ENCODE measurements around the gene PDE4B. TPM values are rescaled to one million over a fixed set of nuclear protein-coding genes. Genes with fewer than 3 reads are reported as not detected.

PDE4B gene
- total RNA-seq, 4 donors from 2014 or later, result 0.08 to 6.7 (median 3.4) TPM

DNA sequence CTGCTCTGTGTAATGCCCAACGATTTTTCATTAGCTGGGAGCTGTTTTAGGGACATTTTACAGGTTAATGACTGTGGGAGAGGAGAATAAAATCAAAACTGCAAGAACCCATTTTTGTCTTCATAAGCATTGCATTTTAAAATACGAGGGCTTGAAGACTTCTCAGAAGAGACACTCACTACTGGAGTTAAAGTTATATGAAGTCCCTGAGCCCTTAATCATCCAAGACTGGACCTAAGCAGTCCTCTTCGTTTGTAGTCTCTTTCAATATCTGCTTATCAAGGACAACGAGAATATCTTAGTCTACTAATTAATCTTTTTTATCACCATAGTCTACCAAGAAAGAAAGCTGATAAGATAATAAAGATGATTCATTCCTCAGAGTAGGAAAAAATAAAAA is 564.3 kb downstream of the PDE4B start:
- WGBS, 2 donors, result 68 to 78% methylated on average over 4 of the region's 4 CpGs
- DNase-seq, result no peak
- TF ChIP-seq POLR2A (IDR thresholded peaks at IDR 0.05), result no peak
- TF ChIP-seq, protein P1, sequence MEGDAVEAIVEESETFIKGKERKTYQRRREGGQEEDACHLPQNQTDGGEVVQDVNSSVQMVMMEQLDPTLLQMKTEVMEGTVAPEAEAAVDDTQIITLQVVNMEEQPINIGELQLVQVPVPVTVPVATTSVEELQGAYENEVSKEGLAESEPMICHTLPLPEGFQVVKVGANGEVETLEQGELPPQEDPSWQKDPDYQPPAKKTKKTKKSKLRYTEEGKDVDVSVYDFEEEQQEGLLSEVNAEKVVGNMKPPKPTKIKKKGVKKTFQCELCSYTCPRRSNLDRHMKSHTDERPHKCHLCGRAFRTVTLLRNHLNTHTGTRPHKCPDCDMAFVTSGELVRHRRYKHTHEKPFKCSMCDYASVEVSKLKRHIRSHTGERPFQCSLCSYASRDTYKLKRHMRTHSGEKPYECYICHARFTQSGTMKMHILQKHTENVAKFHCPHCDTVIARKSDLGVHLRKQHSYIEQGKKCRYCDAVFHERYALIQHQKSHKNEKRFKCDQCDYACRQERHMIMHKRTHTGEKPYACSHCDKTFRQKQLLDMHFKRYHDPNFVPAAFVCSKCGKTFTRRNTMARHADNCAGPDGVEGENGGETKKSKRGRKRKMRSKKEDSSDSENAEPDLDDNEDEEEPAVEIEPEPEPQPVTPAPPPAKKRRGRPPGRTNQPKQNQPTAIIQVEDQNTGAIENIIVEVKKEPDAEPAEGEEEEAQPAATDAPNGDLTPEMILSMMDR (IDR thresholded peaks at IDR 0.05), result no peak
- H3K4me3 ChIP-seq, result no peak overlapping the region
- H3K27me3 ChIP-seq, result no peaks in the 10 kb centered on the region
- no peaks in the 10 kb centered on the region for H3K9me3 ChIP-seq
- H3K36me3 ChIP-seq, result peaks cover 0 to 3% (median 0%) of the 10 kb centered on the region in 3 donors
- peaks cover 9 to 52% (median 13%) of the 10 kb centered on the region in 3 donors for H3K4me1 ChIP-seq
- H3K27ac ChIP-seq, result no peak overlapping the region
- intact Hi-C loops (cut with DNase I), result no loop called here

DNA sequence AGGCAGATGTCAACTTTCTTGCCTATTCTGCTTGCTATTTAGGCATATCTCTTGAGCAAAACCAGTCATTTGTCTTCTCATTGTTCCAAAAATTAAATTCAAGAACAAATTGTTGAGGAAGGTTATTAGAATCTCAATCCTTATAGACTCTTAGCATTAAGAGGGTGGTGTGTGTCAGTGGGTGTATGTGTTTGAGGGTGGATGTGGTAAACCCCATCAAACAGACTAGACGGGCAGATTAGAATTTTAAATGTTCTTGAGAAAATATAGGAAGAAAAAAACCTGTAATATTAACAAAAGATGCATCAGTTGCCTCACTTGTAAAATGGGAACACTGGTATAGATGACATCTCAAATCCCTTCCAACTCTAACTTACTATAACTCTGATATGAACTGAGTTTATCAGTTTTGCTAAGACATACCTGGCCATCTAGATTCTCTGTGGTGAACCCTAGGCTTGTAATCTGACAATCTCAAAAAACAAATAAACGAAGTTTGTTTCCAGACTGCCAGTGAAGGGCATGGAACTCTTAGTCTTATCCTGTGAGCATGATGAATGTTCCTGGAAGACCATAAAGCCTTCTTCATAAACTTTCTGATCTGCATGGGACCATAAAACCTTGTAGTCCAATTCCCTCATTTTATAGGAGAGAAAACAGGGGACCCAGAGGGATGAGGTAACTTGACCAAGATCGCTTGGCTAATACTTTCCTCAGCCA is 564.9 kb downstream of the PDE4B start:
- intact Hi-C loops (cut with DNase I), result no loop called here
- no peaks in the 10 kb centered on the region for H3K9me3 ChIP-seq
- TF ChIP-seq, protein P1 (IDR thresholded peaks at IDR 0.05), result no peak
- TF ChIP-seq POLR2A (IDR thresholded peaks at IDR 0.05), result no peak
- WGBS, 2 donors, result 89 to 90% methylated on average over 3 of the region's 3 CpGs
- H3K36me3 ChIP-seq, result peaks cover 0 to 9% (median 0%) of the 10 kb centered on the region in 3 donors
- H3K27me3 ChIP-seq, result no peaks in the 10 kb centered on the region
- no peak for DNase-seq
- no peak overlapping the region for H3K4me3 ChIP-seq
- H3K27ac ChIP-seq, result no peak overlapping the region
- H3K4me1 ChIP-seq, result peaks cover 9 to 46% (median 13%) of the 10 kb centered on the region in 3 donors

DNA sequence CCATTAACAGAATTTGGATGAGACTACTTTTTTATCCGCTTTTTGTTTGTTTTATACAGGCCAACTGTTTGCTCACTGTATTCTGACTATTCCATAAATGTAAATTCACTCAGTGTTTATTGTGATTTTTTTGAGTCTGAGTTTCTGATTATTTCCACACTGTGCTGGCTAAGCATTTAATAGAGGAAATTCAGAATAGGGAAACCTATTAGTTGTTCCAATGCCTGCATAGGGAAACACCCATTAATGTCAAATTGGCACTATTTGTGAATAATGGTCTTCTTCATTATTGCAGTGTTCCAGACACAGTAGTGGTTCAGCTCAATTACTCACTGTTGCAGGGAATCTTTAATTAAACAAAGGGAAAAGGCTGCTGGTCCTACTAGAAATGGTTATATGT is 566.6 kb downstream of the PDE4B start:
- intact Hi-C loops (cut with DNase I), result no loop called here
- Histone ChIP-seq H3K4me1 (peaks cover 0 to 30% (median 4%) of the 10 kb centered on the region in 3 donors), H3K27ac (peak overlapping the region in 2 of 4 donors; percentile 33 to 37), H3K27me3 (no peaks in the 10 kb centered on the region), H3K4me3 (no peak overlapping the region), H3K9me3 (no peaks in the 10 kb centered on the region), H3K36me3 (peaks cover 0 to 22% (median 0%) of the 10 kb centered on the region in 3 donors)
- WGBS, 2 donors, result 60 to 69% methylated on average over 1 of the region's 1 CpG
- TF ChIP-seq, protein P1 (IDR thresholded peaks at IDR 0.05), result no peak
- TF ChIP-seq POLR2A (IDR thresholded peaks at IDR 0.05), result no peak
- no peak for DNase-seq

DNA sequence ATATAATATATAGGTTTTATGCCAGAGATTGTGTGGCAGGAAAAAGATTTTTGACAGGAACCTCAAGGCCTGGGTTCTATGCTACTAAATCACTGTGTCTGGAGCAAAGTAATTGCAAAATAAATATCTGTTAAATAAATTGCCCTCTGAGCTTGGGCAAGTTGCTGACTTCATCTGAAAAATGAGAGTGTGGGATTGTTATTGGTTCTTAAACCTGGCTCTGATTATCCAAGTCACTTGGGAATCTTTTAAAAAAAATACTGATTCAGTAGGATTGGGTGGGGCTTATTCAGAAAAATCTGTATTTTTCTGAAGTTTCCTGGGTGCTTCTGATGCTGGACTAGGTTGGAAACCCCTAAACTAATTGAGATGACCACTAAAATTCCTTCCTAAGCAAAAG is 567.1 kb downstream of the PDE4B start:
- Histone ChIP-seq H3K4me3 (no peak overlapping the region), H3K9me3 (no peaks in the 10 kb centered on the region), H3K27me3 (no peaks in the 10 kb centered on the region), H3K36me3 (peaks cover 0 to 26% (median 0%) of the 10 kb centered on the region in 3 donors), H3K27ac (peak overlapping the region in 2 of 4 donors; percentile 33 to 37), H3K4me1 (peaks cover 0 to 24% (median 4%) of the 10 kb centered on the region in 3 donors)
- intact Hi-C loops (cut with DNase I), result no loop called here
- DNase-seq, result no peak
- no peak for TF ChIP-seq POLR2A (IDR thresholded peaks at IDR 0.05)
- TF ChIP-seq, protein P1 (IDR thresholded peaks at IDR 0.05), result no peak

DNA sequence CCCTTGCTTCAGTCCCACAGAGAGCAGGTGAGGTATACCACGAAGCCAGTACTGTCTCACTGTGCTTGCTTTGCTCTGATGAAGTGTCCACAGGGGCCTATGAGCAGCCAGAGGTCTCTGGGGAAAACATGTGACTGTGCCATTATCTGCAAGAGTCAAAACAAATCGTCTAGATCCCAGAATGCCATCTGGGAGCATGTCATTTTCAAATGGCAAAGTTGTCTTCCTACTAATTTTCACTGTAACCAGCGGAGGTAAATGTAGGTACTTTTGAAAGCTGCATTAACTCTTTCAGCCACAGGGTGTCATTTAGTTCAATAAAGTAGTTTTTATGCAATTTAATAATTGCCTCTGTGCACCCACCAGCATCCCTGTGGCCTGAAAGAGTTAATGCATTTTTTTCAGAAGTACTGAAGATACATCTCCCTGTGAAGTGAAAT is 567.6 kb downstream of the PDE4B start:
- Histone ChIP-seq H3K4me3 (no peak overlapping the region), H3K9me3 (no peaks in the 10 kb centered on the region), H3K27ac (peak overlapping the region in 2 of 4 donors; percentile 33 to 37), H3K36me3 (peaks cover 0 to 26% (median 0%) of the 10 kb centered on the region in 3 donors), H3K4me1 (peaks cover 0 to 24% (median 4%) of the 10 kb centered on the region in 3 donors), H3K27me3 (no peaks in the 10 kb centered on the region)
- no peak for DNase-seq
- TF ChIP-seq POLR2A (IDR thresholded peaks at IDR 0.05), result no peak
- TF ChIP-seq, protein P1 (IDR thresholded peaks at IDR 0.05), result no peak
- WGBS, 2 donors, result 46 to 61% methylated on average over 3 of the region's 3 CpGs
- intact Hi-C loops (cut with DNase I), result no loop called here

All from esophagus squamous epithelium (tissue), 5 donors.